ENCODE measurements around the gene NEK10. TPM values are rescaled to one million over a fixed set of nuclear protein-coding genes. Genes with fewer than 3 reads are reported as not detected.

NEK10 gene
- polyA plus RNA-seq, 1 donor, result 6.0 TPM

Other genes with a start within 250 kb of the NEK10 start
- gene SLC4A7, start 115.0 kb upstream of the NEK10 start, polyA plus RNA-seq (ENCODE audit: insufficient read length), result 15.1 TPM

All from hindlimb muscle (tissue), 1 donor.